OCI-LY3 (cell line): ENCODE results near the gene SERAC1.
"Not testable (repeated sequence)": the region's sequence is repeated elsewhere in the genome, so short reads cannot be mapped to it uniquely, and the experiment has no call there.

Experiments used
- H2AFZ ChIP-seq: fragments of 200-600, 300-600 bp; shearing (Covaris generic); 2 replicates; pipeline ENCODE4 v1.6.0; 2014; ENCODE audit warnings: antibody characterized with exemption, low read depth, low read length
- H3K27ac ChIP-seq: fragments of 200-600, 300-600 bp; sonication (generic); 2 replicates; pipeline ENCODE4 v1.5.1; 2014; ENCODE audit warnings: mild to moderate bottlenecking, low read length, moderate library complexity, mixed read lengths
- H3K27me3 ChIP-seq: fragments of 200-600, 300-600 bp; sonication (generic); 2 replicates; pipeline ENCODE4 v1.6.1; 2014; ENCODE audit warnings: low read depth, low read length, mixed read lengths
- H3K36me3 ChIP-seq: fragments of 200-600, 300-600 bp; sonication (generic); replicated peaks from 2 replicates; pipeline ENCODE3; 2014; ENCODE audit warnings: low read depth, low read length, mixed read lengths
- H3K4me1 ChIP-seq: fragments of 300-600, 200-600 bp; sonication (generic); 2 replicates; pipeline ENCODE4 v1.6.1; 2014; ENCODE audit warnings: low read length, mixed read lengths
- H3K4me2 ChIP-seq: fragments of 200-600, 300-600 bp; sonication (generic); 2 replicates; pipeline ENCODE4 v1.6.1; 2014; ENCODE audit warnings: low read length, mixed read lengths
- H3K4me3 ChIP-seq: fragments of 300-600, 200-600 bp; sonication (generic); 2 replicates; pipeline ENCODE4 v1.5.1; 2014; ENCODE audit warnings: antibody characterized with exemption, mild to moderate bottlenecking, low read length, moderate library complexity
- H3K79me2 ChIP-seq: fragments of 300-600, 200-600 bp; shearing (Covaris generic); 2 replicates; pipeline ENCODE4 v1.6.1; 2014; ENCODE audit warnings: mild to moderate bottlenecking, low read length, mixed read lengths
- H3K9ac ChIP-seq: fragments of 300-600, 200-600 bp; shearing (Covaris generic); 2 replicates; pipeline ENCODE4 v1.6.0; 2014; ENCODE audit warnings: mild to moderate bottlenecking, low read length, moderate library complexity
- H3K9me3 ChIP-seq: fragments of 200-600, 300-600 bp; shearing (Covaris generic); 2 replicates; pipeline ENCODE4 v1.6.1; 2014; ENCODE audit warnings: low read length, mixed read lengths; ENCODE audit not compliant: insufficient read depth
- H4K20me1 ChIP-seq: fragments of 200-600, 300-600 bp; sonication (generic); 2 replicates; pipeline ENCODE4 v1.6.1; 2016; ENCODE audit warnings: low read length, mixed read lengths; ENCODE audit not compliant: insufficient read depth
- EZH2phosphoT487 ChIP-seq: fragments of 200-600 bp; shearing (Covaris generic); IDR thresholded peaks from 2 replicates; pipeline ENCODE4 v1.6.1; 2018; ENCODE audit warnings: antibody characterized with exemption, mixed run types, low read depth
- TF ChIP-seq, protein P1 (sequence below): fragments of 200-600, 300-600 bp; sonication (generic); IDR thresholded peaks from 2 replicates; pipeline ENCODE4 v1.5.1; 2014; ENCODE audit warnings: antibody characterized with exemption, low read length, low read depth

The SERAC1 gene

DNA sequence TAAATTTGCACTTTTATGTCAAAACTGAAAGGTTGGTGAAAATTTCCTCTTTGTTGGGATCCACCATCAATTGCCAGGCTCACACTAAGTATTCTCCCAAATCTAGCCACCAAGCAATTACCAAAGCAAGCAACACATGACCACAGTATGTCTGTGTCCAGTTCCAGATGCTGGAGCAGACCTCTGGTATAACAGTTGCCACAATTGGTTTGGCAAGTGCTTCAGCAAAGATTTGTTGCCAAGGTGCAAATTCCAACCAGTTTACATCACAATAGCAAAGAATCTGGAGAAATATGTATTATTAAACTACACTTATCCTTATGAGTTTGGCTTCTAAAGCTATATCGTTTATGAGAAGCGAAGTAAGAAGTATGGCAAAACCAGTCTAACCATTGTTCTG lies 6.5 kb upstream of the SERAC1 start:
- Histone ChIP-seq H4K20me1 (no peaks in the 10 kb centered on the region), H3K27ac (no peak overlapping the region), H3K4me2 (no peak overlapping the region), H3K9ac (no peak overlapping the region), H3K4me1 (no peaks in the 10 kb centered on the region), H3K4me3 (no peak overlapping the region), H3K79me2 (no peaks in the 10 kb centered on the region), H3K27me3 (no peaks in the 10 kb centered on the region), H3K36me3 (no peaks in the 10 kb centered on the region), H2AFZ (no peak overlapping the region), H3K9me3 (no peaks in the 10 kb centered on the region)
- TF ChIP-seq, protein P1, sequence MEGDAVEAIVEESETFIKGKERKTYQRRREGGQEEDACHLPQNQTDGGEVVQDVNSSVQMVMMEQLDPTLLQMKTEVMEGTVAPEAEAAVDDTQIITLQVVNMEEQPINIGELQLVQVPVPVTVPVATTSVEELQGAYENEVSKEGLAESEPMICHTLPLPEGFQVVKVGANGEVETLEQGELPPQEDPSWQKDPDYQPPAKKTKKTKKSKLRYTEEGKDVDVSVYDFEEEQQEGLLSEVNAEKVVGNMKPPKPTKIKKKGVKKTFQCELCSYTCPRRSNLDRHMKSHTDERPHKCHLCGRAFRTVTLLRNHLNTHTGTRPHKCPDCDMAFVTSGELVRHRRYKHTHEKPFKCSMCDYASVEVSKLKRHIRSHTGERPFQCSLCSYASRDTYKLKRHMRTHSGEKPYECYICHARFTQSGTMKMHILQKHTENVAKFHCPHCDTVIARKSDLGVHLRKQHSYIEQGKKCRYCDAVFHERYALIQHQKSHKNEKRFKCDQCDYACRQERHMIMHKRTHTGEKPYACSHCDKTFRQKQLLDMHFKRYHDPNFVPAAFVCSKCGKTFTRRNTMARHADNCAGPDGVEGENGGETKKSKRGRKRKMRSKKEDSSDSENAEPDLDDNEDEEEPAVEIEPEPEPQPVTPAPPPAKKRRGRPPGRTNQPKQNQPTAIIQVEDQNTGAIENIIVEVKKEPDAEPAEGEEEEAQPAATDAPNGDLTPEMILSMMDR, result no peak

- H3K9me3 ChIP-seq, result no peaks in the 10 kb centered on the region
- H3K79me2 ChIP-seq, result no peaks in the 10 kb centered on the region
- H3K4me1 ChIP-seq, result no peaks in the 10 kb centered on the region
- no peak overlapping the region for H3K4me2 ChIP-seq
- no peak overlapping the region for H3K27ac ChIP-seq
- H2AFZ ChIP-seq, result no peak overlapping the region
- TF ChIP-seq, protein P1, result no peak
- TF ChIP-seq EZH2phosphoT487, result no peak
- H3K36me3 ChIP-seq, result no peaks in the 10 kb centered on the region
- H3K4me3 ChIP-seq, result no peak overlapping the region
- no peaks in the 10 kb centered on the region for H3K27me3 ChIP-seq
- no peak overlapping the region for H3K9ac ChIP-seq
- H4K20me1 ChIP-seq, result no peaks in the 10 kb centered on the region
Observed at GRCh38 chr6:158174024-158174423, 6.0 kb upstream of the SERAC1 start.

DNA sequence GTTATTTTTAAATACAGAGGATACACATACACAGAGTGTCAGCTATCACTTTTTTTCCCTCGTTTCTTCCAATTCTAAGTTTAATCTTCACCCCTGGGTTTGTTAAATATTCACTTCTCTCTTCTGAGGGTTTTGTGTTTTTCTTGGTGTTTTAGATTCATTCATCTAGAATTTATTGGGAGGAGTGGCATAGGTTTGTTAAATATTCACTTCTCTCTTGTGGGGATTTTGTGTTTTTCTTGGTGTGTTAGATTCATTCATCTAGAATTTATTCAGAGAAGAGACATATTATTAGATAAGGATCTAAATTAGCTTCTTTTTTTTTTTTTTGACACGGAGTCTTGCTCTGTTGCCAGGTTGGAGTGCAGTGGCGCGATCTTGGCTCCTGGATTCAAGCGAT lies 3.9 kb upstream of the SERAC1 start:
- Histone ChIP-seq H3K9me3 (no peaks in the 10 kb centered on the region), H3K4me3 (no peak overlapping the region), H4K20me1 (no peaks in the 10 kb centered on the region), H3K27ac (no peak overlapping the region), H3K36me3 (no peaks in the 10 kb centered on the region), H3K4me1 (no peaks in the 10 kb centered on the region), H3K79me2 (no peaks in the 10 kb centered on the region), H3K9ac (no peak overlapping the region), H3K27me3 (no peaks in the 10 kb centered on the region), H2AFZ (no peak overlapping the region), H3K4me2 (no peak overlapping the region)
- TF ChIP-seq, protein P1, result no peak
- no peak for TF ChIP-seq EZH2phosphoT487

DNA sequence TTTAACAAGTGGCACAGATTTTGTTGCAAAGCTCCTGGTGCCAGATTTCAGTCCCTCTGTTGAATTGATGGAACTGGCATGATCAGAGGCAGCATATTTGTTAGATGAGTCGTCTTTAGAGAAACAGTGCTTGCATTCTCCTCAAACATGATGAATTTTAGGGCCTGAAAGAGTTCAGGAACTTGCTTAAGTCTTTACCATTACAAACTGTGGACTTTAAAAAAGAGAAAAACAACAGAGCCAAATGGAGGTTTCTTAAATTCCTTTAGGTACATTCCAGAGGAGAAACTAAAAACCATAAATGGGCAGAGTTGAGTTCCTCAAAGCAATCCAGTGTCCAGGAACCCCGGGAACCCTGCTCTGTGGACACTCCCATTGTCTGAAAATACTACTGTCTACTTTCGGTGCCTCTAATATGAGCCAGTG lies 2.6 kb upstream of the SERAC1 start:
- H3K4me1 ChIP-seq, result no peaks in the 10 kb centered on the region
- H3K27ac ChIP-seq, result no peak overlapping the region
- no peaks in the 10 kb centered on the region for H3K27me3 ChIP-seq
- H3K79me2 ChIP-seq, result no peaks in the 10 kb centered on the region
- H3K9ac ChIP-seq, result no peak overlapping the region
- no peaks in the 10 kb centered on the region for H3K36me3 ChIP-seq
- no peaks in the 10 kb centered on the region for H3K9me3 ChIP-seq
- H2AFZ ChIP-seq, result no peak overlapping the region
- TF ChIP-seq, protein P1, result no peak
- TF ChIP-seq EZH2phosphoT487, result no peak
- H3K4me2 ChIP-seq, result no peak overlapping the region
- no peaks in the 10 kb centered on the region for H4K20me1 ChIP-seq
- no peak overlapping the region for H3K4me3 ChIP-seq

GRCh38 chr6:158169634-158170033 lies 1.6 kb upstream of the SERAC1 start:
- not testable (repeated sequence) for H3K36me3 ChIP-seq, H3K27me3 ChIP-seq, H3K9ac ChIP-seq, H3K4me3 ChIP-seq, H3K9me3 ChIP-seq, H2AFZ ChIP-seq, H3K4me2 ChIP-seq, H3K4me1 ChIP-seq, H3K79me2 ChIP-seq, H4K20me1 ChIP-seq, H3K27ac ChIP-seq
